ENCODE results near the gene ARHGEF17.

DNA sequence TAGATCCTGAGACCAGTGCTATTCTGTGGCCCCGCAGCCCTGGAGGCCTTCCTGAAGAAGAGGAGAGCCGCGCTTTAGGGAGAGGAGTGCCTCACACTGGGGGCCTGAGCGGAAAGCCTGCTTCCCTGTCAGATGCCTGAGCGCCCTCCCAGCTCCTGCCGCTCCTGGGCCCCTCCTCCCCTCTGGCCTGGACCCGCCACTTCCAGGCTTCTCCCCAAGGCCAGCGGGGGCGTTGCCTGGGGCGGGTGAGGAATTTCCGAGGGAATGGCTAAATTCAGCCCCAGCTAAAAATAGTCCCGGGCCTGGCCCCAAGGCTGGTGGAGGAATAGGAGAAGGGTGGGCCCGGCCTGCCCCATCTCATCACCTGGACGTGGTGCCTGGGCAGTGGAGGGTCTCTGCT, 15.4 kb downstream of the ARHGEF17 start:
- TF ChIP-seq, protein P1, sequence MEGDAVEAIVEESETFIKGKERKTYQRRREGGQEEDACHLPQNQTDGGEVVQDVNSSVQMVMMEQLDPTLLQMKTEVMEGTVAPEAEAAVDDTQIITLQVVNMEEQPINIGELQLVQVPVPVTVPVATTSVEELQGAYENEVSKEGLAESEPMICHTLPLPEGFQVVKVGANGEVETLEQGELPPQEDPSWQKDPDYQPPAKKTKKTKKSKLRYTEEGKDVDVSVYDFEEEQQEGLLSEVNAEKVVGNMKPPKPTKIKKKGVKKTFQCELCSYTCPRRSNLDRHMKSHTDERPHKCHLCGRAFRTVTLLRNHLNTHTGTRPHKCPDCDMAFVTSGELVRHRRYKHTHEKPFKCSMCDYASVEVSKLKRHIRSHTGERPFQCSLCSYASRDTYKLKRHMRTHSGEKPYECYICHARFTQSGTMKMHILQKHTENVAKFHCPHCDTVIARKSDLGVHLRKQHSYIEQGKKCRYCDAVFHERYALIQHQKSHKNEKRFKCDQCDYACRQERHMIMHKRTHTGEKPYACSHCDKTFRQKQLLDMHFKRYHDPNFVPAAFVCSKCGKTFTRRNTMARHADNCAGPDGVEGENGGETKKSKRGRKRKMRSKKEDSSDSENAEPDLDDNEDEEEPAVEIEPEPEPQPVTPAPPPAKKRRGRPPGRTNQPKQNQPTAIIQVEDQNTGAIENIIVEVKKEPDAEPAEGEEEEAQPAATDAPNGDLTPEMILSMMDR (conservative IDR thresholded peaks at IDR 0.05): no peak
- no peak for TF ChIP-seq ZFX (IDR thresholded peaks at IDR 0.05)

Data from C4-2B (cell line).